Mononuclear cell (primary cell): ENCODE measurements around the gene PRKCB. TPM values are rescaled to one million over a fixed set of nuclear protein-coding genes. Genes with fewer than 3 reads are reported as not detected.

ENCODE experiments used
- H3K27me3 ChIP-seq: 2 replicates; pipeline ENCODE4 v1.6.0; 2011; ENCODE audit warnings: low read length, control low read depth; ENCODE audit not compliant: insufficient read depth
- H3K4me1 ChIP-seq: 2 replicates; pipeline ENCODE4 v1.5.1; 2011; ENCODE audit warnings: mild to moderate bottlenecking, low read length, control low read depth; ENCODE audit not compliant: insufficient read depth
- H3K4me3 ChIP-seq: 2 replicates; pipeline ENCODE4 v1.5.1; 2011; ENCODE audit warnings: mild to moderate bottlenecking, low read length, moderate library complexity
- H3K9me3 ChIP-seq: 2 replicates; pipeline ENCODE4 v1.5.1; 2011; ENCODE audit warnings: low read depth, mild to moderate bottlenecking, control low read depth, low read length
- total RNA-seq: library from RNA; depleted of rRNA; stranded (reverse); fragments of >200 nt; gene quantifications from one replicate; pipeline ENCODE4 v1.2.3, GENCODE V29; 2012

PRKCB gene
- 110 TPM for total RNA-seq

- Histone ChIP-seq H3K27me3 (no peaks in the 10 kb centered on the region), H3K4me1 (peaks cover 41% of the 10 kb centered on the region), H3K9me3 (no peaks in the 10 kb centered on the region), H3K4me3 (peak within 1 kb of the TSS; percentile 80)
Observed at GRCh38 chr16:23835390-23836077, at the start of gene PRKCB. PRKCB (plus strand) TSS chr16:23835983.

- H3K27me3 ChIP-seq: peaks cover 11% of the 10 kb centered on the region
- peaks cover 17% of the 10 kb centered on the region for H3K4me1 ChIP-seq
- no peak overlapping the region for H3K4me3 ChIP-seq
- no peaks in the 10 kb centered on the region for H3K9me3 ChIP-seq
Observed at GRCh38 chr16:23786964-23787561, 48.7 kb upstream of the PRKCB start.

- Histone ChIP-seq H3K4me3 (no peak overlapping the region), H3K27me3 (peaks cover 8% of the 10 kb centered on the region), H3K4me1 (peaks cover 17% of the 10 kb centered on the region), H3K9me3 (no peaks in the 10 kb centered on the region)
Observed at GRCh38 chr16:23788685-23789084, 47.1 kb upstream of the PRKCB start.

DNA sequence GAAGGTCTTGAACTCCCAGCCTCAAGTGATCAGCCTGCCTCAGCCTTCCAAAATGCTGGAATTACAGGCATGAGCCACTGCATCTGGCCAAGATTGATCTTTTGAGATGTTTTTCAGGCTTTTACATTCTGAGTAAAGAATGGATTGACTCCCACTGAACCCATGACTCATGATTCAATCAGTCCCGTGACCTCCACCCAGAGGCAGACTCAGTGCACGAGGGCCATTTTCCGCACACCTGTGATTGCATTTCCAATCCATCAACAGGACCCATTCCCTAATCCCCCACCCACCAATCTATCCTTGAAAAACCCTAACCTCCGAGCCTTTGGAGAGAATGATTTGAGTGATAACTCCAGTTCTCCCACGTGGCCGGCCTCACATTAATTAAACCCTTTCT, 40.4 kb upstream of the PRKCB start:
- Histone ChIP-seq H3K4me1 (no peaks in the 10 kb centered on the region), H3K9me3 (no peaks in the 10 kb centered on the region), H3K27me3 (no peaks in the 10 kb centered on the region), H3K4me3 (no peak overlapping the region)

DNA sequence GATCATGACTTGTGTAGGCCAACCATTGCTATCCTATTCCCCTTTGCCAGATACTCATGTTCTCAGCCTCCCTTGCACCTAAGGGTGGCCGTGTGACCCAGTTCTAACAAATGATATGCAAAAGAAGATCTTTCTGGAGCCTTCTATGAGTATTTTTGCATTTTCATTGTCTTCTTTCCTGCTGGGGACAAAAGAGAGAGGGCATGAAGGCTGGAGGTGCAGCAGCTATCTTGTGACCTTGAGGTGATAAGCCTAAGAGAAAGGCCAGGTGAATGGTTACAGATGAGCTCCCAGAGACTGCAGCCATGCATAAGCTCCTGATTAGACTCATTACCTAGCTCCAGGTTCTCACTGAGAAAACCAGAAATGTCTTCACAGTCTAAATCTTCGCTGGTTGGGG, 38.8 kb upstream of the PRKCB start:
- Histone ChIP-seq H3K27me3 (no peaks in the 10 kb centered on the region), H3K4me3 (no peak overlapping the region), H3K9me3 (no peaks in the 10 kb centered on the region), H3K4me1 (no peaks in the 10 kb centered on the region)

DNA sequence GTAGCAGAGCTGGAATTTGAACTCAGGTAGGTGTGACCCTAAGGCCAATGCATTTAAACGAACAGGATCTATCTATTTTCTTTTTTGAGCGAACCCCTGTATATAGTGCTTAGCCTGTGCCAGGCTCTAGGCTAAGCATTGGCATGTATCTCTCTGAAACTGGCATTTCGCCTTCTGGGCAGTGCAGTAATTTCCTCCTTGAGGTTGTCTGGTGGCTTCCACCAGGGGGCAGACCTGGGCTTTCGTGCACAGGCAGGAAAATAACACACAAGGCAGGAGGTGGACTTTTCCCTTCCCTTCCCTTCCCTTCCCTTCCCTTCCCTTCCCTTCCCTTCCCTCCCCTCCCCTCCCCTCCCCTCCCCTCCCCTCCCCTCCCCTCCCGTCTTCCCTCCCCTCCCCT, 34.4 kb upstream of the PRKCB start:
- no peaks in the 10 kb centered on the region for H3K27me3 ChIP-seq
- no peaks in the 10 kb centered on the region for H3K9me3 ChIP-seq
- H3K4me3 ChIP-seq: no peak overlapping the region
- H3K4me1 ChIP-seq: peaks cover 8% of the 10 kb centered on the region

DNA sequence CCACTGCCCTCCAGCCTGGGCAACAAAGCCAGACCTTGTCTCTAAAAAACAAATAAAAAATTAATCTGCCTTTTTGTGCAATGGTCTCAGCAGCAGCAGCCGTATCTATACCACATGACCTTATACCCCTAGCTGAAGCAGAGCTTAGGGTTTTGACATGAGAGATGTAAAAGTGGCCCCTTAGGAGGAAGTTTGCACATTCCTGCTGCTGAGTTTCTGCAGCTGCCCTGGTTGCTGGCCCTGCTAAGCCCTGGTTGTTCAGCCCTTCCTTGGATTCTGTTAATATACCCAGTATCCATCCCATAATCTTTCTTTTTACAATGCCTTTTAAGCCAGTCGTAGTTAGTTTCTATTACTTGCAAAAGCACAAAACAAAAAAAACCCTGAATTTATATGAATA, 33.0 kb upstream of the PRKCB start:
- H3K27me3 ChIP-seq: no peaks in the 10 kb centered on the region
- H3K4me3 ChIP-seq: no peak overlapping the region
- no peaks in the 10 kb centered on the region for H3K9me3 ChIP-seq
- peaks cover 16% of the 10 kb centered on the region for H3K4me1 ChIP-seq

GRCh38 chr16:23803591-23804123, 32.1 kb upstream of the PRKCB start:
- Histone ChIP-seq H3K9me3 (no peaks in the 10 kb centered on the region), H3K4me1 (peaks cover 16% of the 10 kb centered on the region), H3K27me3 (no peaks in the 10 kb centered on the region), H3K4me3 (no peak overlapping the region)

- Histone ChIP-seq H3K27me3 (no peaks in the 10 kb centered on the region), H3K4me3 (no peak overlapping the region), H3K9me3 (no peaks in the 10 kb centered on the region), H3K4me1 (peaks cover 16% of the 10 kb centered on the region)
Observed at GRCh38 chr16:23807028-23807427, 28.8 kb upstream of the PRKCB start.

- Histone ChIP-seq H3K4me3 (no peak overlapping the region), H3K27me3 (peaks cover 2% of the 10 kb centered on the region), H3K4me1 (peaks cover 22% of the 10 kb centered on the region), H3K9me3 (no peaks in the 10 kb centered on the region)
Observed at GRCh38 chr16:23821467-23821866, 14.3 kb upstream of the PRKCB start.

DNA sequence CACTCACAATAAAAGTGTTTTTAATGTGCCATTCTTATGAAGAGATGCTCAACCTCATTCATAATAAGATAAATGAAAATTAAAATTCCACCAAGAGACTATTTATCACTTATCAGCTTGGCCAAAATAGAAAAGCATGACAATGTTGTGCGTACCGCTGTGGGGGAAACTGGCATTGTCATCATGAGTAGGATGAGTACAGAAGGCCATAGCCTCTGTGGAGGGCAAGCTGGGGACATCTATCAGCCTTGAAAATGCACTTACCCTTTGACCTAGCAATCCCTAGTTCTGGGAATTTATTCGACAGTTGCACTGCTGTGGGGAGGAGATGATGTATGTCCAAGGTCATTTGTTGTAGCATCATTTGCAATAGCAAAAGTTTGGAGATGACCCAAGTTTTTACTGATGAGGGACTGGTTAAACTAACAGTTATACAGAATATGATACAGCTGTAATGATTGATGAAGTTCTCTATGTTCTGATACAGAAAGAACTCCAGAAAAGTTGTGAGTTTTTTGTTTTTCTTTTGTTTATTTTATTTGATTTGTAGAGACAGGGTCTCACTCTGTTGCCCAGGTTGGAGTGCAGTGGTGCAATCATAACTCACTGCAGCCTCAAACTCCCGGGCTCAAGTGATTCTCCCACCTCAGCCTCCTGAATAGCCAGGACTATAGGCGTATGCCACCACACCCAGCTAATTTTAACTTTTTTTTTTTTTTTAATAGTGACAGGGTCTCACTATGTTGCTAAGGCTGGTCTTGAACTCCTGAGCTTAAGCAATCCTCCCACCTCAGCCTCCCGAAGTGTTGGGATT, 13.7 kb upstream of the PRKCB start:
- Histone ChIP-seq H3K4me1 (peaks cover 27% of the 10 kb centered on the region), H3K4me3 (no peak overlapping the region), H3K9me3 (no peaks in the 10 kb centered on the region), H3K27me3 (no peaks in the 10 kb centered on the region)

GRCh38 chr16:23823475-23824384, 12.1 kb upstream of the PRKCB start:
- peaks cover 39% of the 10 kb centered on the region for H3K4me1 ChIP-seq
- no peaks in the 10 kb centered on the region for H3K9me3 ChIP-seq
- no peak overlapping the region for H3K4me3 ChIP-seq
- no peaks in the 10 kb centered on the region for H3K27me3 ChIP-seq

DNA sequence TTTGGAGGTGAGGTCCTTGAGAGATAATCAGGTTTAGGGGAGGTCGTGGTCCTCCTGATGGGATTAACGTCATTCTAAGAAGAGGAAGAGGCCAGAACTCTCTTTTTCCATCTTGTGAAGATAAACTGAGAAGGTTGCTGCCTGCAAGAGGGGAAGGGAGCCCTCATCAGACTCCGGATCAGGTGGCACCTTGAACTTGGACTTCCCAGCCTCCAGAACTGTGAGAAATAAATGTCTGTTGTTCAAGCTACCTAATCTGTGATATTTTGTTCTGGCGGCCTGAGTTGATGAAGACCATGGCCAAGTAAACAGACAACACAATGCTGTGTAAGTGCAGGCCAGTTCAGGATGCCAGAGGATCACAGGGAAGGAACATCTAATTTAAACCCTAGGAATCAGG, 10.9 kb upstream of the PRKCB start:
- Histone ChIP-seq H3K4me3 (no peak overlapping the region), H3K9me3 (no peaks in the 10 kb centered on the region), H3K27me3 (no peaks in the 10 kb centered on the region), H3K4me1 (peaks cover 39% of the 10 kb centered on the region)

- peaks cover 39% of the 10 kb centered on the region for H3K4me1 ChIP-seq
- H3K27me3 ChIP-seq: no peaks in the 10 kb centered on the region
- H3K4me3 ChIP-seq: no peak overlapping the region
- no peaks in the 10 kb centered on the region for H3K9me3 ChIP-seq
Observed at GRCh38 chr16:23826528-23827045, 9.2 kb upstream of the PRKCB start.
